HG03045 (cell line): ENCODE results near the gene SDC1.

ENCODE experiments used
- ATAC-seq: cut with Tn5 transposase; IDR thresholded peaks from one replicate; pipeline ENCODE4 v1.9.1; 2021; ENCODE audit warnings: mild to moderate bottlenecking, moderate library complexity; ENCODE audit not compliant: unreplicated experiment

The SDC1 gene

GRCh38 chr2:20215183-20216040, 9.5 kb downstream of the SDC1 start:
- no peak for ATAC-seq

- ATAC-seq, result no peak
Observed at GRCh38 chr2:20214566-20215182, 10.3 kb downstream of the SDC1 start.

- no peak for ATAC-seq
Observed at GRCh38 chr2:20213651-20214565, 11.0 kb downstream of the SDC1 start.

- ATAC-seq, result no peak
Observed at GRCh38 chr2:20212871-20213503, 11.9 kb downstream of the SDC1 start.

GRCh38 chr2:20212459-20212870, 12.5 kb downstream of the SDC1 start:
- ATAC-seq, result no peak

- ATAC-seq, result no peak
Observed at GRCh38 chr2:20211860-20212458, 13.0 kb downstream of the SDC1 start.

GRCh38 chr2:20211420-20211819, 13.5 kb downstream of the SDC1 start:
- ATAC-seq, result no peak

GRCh38 chr2:20210462-20210861, 14.5 kb downstream of the SDC1 start:
- no peak for ATAC-seq

- ATAC-seq, result no peak
Observed at GRCh38 chr2:20209373-20210109, 15.4 kb downstream of the SDC1 start.

GRCh38 chr2:20208476-20208859, 16.5 kb downstream of the SDC1 start:
- no peak for ATAC-seq

GRCh38 chr2:20207051-20207450, 17.9 kb downstream of the SDC1 start:
- ATAC-seq, result no peak

- ATAC-seq, result no peak
Observed at GRCh38 chr2:20205915-20206524, 18.9 kb downstream of the SDC1 start.

- no peak for ATAC-seq
Observed at GRCh38 chr2:20205069-20205468, 19.9 kb downstream of the SDC1 start.

GRCh38 chr2:20203521-20204225, 21.3 kb downstream of the SDC1 start:
- ATAC-seq, result no peak

GRCh38 chr2:20203072-20203471, 21.9 kb downstream of the SDC1 start:
- ATAC-seq, result no peak

GRCh38 chr2:20201671-20202070, 23.3 kb downstream of the SDC1 start:
- ATAC-seq, result no peak

- no peak for ATAC-seq
Observed at GRCh38 chr2:20200697-20201555, 24.0 kb downstream of the SDC1 start.
